ENCODE measurements around the gene MAPK7.
"Not testable (repeated sequence)": the region's sequence is repeated elsewhere in the genome, so short reads cannot be mapped to it uniquely, and the experiment has no call there.

The MAPK7 gene

DNA sequence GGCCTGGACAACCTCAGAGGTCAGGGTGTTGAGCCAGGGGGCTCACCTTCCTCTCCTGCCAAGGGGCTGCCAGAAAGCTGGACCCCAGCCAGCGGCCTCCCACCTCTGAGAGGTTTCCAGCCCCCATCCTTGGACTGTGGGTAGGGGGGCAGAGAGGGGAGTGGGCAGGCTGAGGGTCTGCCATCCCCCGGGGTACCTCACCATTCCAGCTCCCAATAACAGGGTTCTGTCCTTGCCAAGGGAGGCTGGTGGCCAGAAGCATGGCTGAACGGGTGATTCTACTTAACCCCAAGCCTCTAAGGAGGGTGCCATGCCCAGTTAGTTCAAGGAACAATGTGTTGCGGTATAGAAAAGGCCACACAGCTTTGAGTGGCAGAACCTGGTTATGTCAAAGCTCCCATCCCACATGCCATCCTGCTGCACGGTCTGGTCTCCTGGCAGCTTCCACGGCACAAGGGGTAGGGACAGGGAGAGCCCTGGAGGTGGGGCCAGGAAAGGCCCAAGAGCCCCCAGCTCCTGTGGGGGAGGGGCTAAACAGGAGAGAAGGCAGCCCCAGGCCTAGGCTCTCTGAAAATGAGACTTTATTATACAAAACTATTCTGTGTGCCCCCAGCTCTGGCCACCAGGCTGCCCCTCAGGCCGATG, 35.6 kb upstream of the MAPK7 start:
- no peak for DNase-seq (ENCODE audit: low read depth in 3 of 3, low spot score in 1 of 3)

DNA sequence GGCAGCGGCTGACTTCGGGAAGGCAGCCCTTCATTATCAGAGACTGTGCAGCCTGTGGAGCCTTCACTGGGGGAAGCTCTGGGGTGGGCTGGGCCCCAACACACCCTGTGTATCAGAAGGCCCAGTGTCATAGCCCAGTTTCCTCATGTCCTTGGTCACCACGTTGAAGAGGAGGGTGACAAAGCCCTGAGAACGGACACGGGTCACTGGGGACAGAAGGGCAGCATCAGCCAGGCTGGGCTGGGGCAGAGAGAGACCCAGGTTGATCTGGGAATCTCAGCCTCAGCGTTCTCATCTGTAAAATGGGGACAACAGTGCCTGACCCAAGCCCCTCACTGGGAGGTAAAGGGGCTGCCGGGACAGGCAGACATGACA, 35.1 kb upstream of the MAPK7 start:
- DNase-seq (ENCODE audit: low read depth in 3 of 3, low spot score in 1 of 3) = no peak

DNA sequence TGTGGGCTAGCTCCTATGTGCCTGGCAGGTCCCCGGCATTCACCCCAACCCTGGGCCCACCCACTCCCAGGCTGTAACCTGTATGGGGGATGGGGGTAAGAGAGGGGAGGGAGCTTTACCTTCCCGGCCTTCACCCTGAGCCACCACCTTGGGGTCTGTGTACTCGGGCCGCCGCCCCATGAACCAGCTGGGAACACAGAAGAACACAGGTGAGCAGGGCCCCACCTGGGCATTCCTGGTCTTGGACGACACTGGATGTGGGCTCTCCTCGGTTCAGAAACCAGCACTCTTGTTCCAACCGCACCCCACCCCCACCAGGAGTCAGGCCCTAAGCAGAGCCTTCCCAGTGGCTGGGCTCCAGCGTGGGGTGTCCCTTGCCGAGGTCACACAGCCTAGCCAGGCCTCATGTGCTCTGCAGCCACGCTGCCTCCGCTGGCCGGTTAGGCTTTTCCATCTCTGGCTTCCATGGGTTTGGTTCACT, 34.6 kb upstream of the MAPK7 start:
- no peak for DNase-seq (ENCODE audit: low read depth in 3 of 3, low spot score in 1 of 3)

DNA sequence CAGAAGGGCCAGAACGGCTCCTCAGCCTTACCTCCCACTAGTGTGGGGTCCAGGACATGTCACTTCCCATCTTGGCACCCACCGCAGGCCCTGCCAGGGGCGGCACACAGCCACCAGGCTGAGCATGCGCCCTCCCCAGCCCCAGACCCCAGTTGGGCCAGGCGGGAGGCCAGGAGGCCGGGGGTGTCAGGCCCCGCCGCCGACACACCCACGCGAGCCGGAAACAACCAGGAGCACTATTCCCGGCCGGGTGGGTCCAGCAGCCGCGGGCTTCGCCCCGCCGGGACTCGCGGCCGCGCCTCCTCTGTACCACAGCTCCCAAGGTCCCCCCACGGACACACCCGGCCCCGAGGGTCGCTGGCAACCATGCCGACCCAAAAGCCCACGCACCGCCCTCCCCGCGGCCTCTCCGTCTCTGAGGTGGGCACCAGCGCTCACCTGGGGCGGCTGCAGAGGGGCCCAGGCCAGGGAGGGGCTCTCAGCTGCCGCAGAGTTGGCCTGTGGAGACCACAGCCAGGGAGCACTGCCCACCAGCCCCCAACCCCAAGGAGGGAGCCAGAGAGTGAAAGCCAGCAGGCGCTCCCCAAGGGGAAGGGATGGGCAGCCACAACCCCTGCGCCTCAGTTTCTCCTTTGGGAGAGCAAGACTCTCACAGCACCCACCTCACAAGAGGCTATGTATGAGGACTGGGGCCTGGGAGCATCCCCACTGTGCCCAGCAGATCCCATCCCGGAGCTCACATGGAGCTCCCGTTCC, 33.8 kb upstream of the MAPK7 start:
- no peak for DNase-seq (ENCODE audit: low read depth in 3 of 3, low spot score in 1 of 3)

DNA sequence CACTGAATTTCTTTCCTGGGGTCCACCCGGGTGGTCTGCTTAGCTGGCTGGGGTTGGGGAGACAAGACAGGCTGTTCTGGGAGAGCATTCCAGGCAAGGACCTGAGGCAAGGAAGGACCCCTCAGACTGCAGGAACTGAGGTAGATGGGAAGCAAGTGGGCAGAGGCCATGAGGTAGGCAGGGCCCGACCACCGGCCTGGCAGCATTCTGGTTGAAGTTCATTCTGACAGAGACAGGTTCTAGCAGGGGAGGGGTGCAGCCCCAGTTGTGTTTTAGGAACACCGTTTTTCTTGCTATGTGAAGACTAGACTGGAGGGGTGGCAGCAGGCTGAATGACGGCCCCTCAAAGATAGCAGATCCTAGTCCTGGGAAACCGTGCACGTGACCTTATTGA, 33.2 kb upstream of the MAPK7 start:
- no peak for DNase-seq (ENCODE audit: low read depth in 3 of 3, low spot score in 1 of 3)

DNA sequence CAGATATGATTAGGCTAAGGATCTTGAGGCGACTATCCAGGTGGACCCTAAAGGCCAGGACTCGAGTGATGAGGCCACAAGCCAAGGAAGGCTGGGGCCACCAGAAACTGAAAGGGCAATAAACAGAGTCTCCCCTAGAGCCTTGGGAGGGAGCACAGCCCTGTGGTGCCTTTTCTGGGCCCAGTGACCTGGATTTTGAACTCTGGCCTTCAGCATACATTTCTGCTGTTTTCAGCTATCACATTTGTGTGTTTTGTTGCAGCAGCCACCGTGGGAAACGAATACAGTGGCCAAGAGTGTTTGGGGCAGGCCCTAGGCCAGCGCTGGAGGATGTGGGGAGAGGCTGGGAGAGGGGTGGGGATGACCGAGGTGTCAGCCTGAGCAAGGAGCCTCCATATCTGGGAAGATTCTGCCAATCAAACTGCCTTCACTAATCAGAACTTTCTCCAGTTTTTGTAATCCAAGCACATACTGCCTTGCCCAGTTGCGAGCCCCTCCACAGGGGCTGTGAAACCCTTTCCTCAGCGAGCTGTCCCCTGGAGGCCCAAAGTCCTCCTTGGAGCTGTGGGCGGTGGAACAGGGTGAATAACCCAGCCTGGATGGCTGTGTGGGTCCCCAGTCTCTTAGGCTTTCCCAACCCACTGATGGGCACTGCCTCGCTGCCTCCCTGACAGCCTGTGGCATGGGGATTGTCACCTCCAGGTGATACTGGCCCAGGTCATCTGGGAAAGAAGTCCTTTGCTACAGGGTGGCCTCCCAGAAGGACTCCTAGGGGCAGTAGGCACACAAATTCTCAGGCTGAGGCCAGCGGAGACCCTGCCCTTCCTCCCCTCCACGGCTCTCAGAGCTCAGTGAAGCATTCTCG, 32.6 kb upstream of the MAPK7 start:
- no peak for DNase-seq (ENCODE audit: low read depth in 3 of 3, low spot score in 1 of 3)

DNA sequence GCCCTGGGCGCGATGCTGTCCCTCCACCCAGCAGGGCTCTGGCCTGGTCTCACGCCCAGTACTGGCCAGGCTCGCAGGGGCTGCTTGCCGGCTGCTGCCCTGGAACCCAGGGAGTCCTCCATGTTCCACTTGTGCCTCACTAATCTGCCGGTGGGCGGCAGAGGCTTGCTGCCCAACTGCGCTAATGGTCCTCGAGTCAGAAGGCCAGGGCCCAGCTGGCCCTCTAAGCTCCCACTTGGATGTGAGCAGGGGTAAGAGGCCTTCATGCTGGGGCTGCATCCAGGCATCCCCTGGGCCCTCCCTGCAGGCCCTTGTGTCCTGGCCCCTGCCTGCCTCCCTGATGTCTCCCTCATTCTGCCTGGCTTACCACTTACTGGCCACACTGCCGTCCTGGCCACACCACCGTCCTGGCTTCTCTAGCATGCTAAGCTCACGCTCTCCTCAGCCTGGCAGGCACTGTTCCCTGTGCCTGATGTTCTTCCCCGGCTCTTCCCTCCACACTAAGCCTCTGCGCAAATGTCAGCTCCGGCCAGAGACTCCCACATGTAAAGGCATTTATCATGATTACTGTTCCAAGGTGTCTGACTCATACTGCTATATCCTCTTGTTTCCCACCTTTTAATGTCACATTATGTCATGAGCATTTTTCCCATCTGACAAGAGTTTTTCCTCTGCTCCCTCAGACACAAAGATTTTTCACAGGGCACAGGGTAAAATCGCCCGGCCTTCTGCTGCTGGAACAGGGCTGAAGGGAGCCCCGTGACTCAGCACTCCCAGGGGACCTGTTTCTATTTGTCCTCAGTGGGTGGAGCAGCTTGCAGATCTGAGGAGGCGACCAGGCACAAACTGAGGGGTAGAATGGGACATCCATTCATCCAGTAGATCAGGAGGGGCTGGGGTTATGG, 31.7 kb upstream of the MAPK7 start:
- DNase-seq (ENCODE audit: low read depth in 3 of 3, low spot score in 1 of 3) = no peak

DNA sequence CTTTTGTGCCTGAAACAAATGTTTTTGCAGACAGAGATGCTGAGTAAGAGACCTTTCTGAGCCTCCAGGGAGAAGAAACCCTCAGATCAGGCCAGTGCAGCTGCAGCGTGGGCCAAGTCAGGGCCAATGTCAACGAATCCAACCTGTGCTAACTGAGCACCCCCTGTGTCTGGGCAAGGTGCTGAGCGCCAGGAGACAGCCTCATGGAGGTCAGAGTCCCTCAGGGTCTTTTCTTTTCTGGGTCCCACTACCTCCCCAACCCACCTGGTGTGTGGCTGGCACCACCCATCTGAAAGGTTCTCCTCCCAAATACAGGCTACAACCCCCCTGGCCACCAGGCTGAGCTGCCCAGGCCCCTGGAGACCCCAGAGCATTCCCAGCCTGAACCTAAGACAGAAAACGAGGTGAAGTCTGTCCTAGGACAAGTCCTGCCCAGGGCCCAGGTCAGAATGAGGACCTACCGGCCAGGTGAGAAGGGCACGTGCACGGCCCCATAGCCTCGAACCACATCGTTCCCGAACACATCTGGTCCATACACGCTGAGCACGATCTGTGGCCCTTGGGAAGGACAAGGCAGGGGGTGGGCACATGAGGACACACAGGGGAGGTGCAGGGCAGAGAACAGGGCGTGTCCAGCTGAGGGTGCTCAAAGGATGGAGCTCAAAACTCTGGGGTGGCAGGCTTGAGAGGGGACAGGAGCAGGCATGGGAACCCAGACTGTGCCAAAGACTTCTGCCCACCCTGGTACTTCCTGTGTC, 30.8 kb upstream of the MAPK7 start:
- DNase-seq (ENCODE audit: low read depth in 3 of 3, low spot score in 1 of 3) = no peak

DNA sequence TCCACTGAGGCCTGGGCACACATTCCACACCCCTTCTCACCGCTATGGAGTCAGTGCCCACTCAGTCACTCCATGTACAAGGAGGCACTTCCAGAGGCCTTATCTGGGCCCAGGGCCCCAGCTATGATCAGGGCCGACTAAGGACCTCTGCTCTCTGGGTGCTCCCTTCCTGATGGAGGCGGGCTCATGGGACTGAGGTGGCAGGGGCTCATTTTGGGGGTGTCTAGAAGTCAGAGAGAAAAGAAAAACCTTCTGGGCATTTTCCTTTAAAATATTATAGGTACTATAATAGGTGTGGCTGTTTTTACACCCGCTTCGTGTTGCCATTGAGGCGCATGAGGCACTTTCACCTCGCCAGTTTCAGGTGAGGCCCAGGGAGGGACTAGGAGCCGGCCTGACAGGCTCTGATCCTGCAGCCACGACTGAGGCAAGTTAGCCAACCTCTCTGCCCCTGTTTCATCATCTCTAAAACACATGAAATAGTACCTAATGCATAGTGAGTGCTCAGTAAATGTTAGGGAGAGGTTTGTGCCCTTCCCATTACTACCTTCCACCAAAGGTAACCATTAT, 30.1 kb upstream of the MAPK7 start:
- no peak for DNase-seq (ENCODE audit: low read depth in 3 of 3, low spot score in 1 of 3)

DNA sequence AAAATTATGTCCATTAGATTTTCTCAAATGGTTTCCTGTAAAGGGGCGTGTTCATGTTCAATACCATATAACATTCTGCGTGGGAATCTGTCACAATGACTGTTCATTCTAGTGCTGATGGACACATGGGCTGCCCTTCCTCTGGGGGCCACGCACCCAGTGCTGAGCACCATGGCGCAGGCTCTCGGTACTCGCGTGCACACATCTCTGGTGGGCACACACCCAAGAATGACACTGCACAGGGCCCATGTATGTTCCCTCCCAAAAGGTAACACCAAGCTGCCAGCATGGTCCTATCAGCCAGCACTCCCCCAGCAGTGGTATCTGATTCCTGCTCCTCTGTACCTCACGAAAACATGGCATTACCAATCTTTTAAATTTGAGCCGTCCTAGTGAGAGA, 29.5 kb upstream of the MAPK7 start:
- no peak for DNase-seq (ENCODE audit: low read depth in 3 of 3, low spot score in 1 of 3)

DNA sequence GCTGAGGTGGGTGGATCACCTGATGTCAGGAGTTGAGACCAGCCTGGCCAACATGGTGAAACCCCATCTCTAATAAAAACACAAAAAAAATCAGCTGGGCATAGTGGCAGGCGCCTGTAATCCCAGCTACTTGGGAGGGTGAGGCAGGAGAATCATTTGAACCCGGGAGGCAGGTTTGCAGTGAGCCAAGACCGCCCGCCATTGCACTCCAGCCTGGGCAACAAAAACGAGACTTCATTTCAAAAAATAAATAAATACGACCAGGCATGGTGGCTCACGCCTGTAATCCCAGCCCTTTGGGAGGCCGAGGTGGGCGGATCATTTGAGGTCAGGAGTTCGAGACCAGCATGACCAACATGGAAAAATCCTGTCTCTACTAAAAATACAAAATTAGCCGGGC, 24.9 kb upstream of the MAPK7 start:
- DNase-seq (ENCODE audit: low read depth in 3 of 3, low spot score in 1 of 3) = not testable (repeated sequence)

DNA sequence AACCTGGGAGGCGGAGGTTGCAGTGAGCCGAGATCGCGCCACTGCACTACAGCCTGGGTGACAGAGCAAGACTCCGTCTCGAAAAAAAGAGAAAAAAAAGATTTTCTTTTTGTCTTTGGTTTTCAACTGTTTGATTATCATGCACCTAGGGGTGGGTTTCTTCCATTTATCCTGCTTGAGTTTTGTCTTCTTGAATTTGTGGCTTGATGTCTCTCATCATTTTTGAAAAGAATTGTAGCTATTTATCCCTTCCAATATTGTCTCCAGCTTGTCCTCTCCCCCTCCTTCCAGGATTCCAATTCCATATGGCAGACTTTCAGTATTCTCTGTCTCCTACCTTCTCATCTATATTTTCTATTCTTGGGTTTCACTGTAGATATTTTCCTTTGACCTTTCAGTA, 23.6 kb upstream of the MAPK7 start:
- DNase-seq (ENCODE audit: low read depth in 3 of 3, low spot score in 1 of 3) = no peak

DNA sequence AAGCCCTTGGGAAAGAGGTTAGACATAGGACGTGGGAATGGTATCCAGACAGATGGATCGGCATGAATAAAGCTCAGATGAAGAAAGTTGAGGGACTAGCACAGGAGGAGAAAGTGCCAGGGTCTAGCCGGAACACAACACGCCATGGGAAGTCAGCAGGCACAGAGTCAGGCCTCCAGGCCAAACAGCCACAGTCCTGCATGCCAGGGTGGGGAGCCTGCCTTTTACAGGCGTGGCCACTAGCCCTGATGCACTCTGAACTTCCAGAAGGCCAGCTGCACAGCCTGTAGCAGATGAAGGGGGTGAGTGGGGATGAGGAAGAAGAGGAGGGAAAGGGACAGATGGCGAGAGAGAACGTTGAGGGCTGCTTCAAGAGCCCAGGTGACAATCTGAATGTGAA, 20.9 kb upstream of the MAPK7 start:
- no peak for DNase-seq (ENCODE audit: low read depth in 3 of 3, low spot score in 1 of 3)

DNA sequence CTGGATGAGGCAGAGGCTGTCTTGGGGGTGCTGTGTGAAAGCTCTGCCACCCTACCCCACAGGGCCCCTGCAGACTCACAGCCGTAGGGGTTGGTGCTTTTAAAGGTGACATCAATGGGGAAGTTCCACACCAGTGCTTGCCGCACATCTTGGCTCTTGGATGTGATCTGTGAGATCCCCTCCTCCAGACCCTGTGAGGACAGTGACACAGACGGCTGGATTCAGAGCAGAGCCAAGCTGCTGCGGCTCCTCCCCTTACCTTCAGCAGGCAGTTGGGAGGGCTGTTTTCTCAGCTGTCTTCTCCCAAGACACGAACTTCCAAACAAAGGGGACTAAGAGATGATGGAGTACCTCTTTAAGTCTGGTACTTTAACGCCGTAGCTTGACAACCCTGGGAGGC, 20.5 kb upstream of the MAPK7 start:
- no peak for DNase-seq (ENCODE audit: low read depth in 3 of 3, low spot score in 1 of 3)

DNA sequence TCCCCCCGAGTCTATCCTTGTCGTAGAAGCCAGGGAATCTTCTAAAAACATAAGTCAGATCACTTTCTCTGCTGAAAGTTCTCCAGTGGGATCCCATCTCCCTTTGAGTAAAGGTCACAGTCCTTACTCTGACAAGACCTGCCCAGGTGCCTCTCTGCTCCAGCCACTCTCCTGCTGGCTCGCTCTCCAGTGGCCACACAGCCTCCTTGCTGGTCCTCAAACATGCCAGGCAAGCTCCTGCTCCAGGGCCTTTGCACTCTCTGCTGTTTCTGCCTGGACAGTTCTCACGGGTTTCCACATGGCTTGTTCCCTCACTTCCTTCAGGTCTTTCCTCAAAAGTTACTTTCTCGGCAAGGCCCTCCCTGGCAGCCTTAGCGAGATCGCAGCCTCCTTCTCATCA, 19.1 kb upstream of the MAPK7 start:
- DNase-seq (ENCODE audit: low read depth in 3 of 3, low spot score in 1 of 3) = no peak

DNA sequence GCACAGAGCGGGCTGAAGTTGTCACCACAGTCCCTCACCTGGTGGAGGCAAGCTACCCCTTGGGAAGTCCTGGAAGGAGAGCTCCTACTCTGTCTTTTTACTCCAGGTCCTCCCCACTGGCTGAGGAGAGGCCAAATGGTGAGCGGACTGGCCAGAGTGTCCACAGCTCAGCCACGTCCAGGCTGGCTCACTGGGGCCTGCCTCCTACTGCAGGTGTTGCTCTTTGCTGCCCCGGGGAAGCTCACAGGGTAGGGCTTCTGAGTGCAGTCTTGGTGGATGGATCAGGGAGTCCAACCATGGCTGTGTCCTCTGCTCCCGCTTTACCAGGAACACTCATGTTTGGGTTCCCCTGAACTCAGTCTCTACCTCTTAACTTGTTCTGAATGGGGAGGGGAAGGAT, 18.4 kb upstream of the MAPK7 start:
- DNase-seq (ENCODE audit: low read depth in 3 of 3, low spot score in 1 of 3) = no peak

DNA sequence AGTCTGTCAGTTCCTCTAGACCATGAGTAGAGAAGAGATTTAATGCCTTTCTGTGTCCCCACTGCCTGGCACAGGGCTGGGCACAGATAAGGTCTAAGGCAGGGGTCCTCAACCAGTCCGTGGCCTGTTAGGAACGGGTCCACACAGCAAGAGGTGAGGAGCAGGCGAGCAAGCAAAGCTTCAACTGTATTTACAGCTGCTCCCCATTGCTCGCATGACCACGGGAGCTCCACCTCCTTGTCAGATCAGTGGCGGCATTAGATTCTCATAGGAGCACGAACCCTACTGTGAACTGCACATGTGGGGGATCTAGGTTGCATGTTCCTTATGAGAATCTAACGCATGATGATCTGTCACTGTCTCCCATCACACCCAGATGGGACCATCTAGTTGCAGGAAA, 17.5 kb upstream of the MAPK7 start:
- no peak for DNase-seq (ENCODE audit: low read depth in 3 of 3, low spot score in 1 of 3)

DNA sequence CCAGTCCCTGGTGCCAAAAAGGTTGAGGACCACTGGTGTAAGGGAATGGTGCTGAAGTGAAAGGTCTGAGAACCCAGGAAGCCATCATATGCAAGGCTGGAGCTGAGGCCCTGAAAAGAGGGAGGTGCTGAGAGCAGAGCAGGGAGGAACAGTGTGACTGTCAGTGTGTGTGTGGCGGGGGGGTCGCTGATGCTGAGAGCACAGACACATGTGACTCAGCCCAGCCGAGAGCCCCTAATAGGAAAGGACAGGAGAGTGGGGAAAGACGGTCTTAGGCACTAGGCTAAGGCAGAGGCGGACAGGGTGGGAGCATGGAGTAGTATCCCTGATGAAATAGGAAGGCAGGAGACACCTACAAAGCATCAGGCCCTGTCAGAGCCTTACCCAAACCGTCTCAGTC, 17.0 kb upstream of the MAPK7 start:
- no peak for DNase-seq (ENCODE audit: low read depth in 3 of 3, low spot score in 1 of 3)

DNA sequence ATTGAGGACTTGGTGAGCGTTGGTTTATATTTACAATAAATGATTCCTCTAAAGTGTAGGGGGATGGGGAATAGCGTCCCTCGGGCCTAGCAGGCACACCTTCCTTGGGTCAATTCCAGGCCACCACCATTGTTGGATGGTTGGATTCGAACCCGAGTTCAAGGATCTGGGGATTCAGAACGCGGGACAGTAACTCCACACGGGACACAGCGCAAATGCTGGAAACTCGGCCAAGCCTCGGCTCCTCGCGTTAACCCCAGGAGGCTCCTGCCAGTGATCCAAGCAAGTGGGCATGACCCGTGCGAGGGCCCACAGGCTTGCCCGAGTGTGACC, 16.4 kb upstream of the MAPK7 start:
- DNase-seq (ENCODE audit: low read depth in 3 of 3, low spot score in 1 of 3) = no peak
